ENCODE measurements around the gene SERPINF2.

DNA sequence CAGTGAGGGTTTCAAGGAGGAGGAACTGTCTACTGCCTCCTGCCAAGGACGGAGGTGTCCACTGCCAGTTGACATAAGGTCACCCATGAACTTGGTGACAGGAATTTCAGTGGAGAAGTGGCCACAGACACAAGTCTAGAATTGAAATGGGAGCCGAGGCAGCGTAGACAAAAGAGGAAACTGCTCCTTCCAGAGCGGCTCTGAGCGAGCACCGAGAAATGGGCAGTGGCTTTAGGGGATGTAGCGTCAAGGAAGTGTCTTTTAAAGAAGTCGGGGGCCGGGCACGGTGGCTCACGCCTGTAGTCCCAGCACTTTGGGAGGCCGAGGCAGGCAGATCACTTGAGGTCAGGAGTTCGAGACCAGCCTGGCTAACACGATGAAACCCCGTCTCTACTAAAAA lies 16.1 kb downstream of the SERPINF2 start:
- TF ChIP-seq SMC3 (conservative IDR thresholded peaks at IDR 0.05; ENCODE audit: poor library complexity), result no peak
- TF ChIP-seq, protein P1, sequence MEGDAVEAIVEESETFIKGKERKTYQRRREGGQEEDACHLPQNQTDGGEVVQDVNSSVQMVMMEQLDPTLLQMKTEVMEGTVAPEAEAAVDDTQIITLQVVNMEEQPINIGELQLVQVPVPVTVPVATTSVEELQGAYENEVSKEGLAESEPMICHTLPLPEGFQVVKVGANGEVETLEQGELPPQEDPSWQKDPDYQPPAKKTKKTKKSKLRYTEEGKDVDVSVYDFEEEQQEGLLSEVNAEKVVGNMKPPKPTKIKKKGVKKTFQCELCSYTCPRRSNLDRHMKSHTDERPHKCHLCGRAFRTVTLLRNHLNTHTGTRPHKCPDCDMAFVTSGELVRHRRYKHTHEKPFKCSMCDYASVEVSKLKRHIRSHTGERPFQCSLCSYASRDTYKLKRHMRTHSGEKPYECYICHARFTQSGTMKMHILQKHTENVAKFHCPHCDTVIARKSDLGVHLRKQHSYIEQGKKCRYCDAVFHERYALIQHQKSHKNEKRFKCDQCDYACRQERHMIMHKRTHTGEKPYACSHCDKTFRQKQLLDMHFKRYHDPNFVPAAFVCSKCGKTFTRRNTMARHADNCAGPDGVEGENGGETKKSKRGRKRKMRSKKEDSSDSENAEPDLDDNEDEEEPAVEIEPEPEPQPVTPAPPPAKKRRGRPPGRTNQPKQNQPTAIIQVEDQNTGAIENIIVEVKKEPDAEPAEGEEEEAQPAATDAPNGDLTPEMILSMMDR (IDR thresholded peaks at IDR 0.05; ENCODE audit: poor library complexity, severe bottlenecking), result no peak

Measured in neural cell (in vitro differentiated cells).